Spinal cord (tissue), 10 donors: ENCODE data around the gene SPACDR. TPM values are rescaled to one million over a fixed set of nuclear protein-coding genes. Genes with fewer than 3 reads are reported as not detected.

ENCODE experiments used
- DNase-seq, 6 donors: peaks; one replicate each; pipeline versions ENCODE4 v3.0.0 to v3.0.0-alpha.2; 2013 to 2015; ENCODE audit warnings: low spot score in 6 of 6, low read depth in 4 of 6
- H3K27ac ChIP-seq: one replicate; pipeline ENCODE4 v1.5.1; 2013; ENCODE audit warnings: low read depth, low read length, control low read depth
- H3K27me3 ChIP-seq: one replicate; pipeline ENCODE4 v1.6.1; 2013; ENCODE audit warnings: low read length; ENCODE audit not compliant: control insufficient read depth, insufficient read depth
- H3K36me3 ChIP-seq: one replicate; pipeline ENCODE4 v1.6.1; 2013; ENCODE audit warnings: low read length; ENCODE audit not compliant: control insufficient read depth, insufficient read depth
- H3K4me1 ChIP-seq: one replicate; pipeline ENCODE4 v1.6.1; 2013; ENCODE audit warnings: low read length; ENCODE audit not compliant: control insufficient read depth, insufficient read depth
- H3K4me3 ChIP-seq: one replicate; pipeline ENCODE4 v1.5.1; 2013; ENCODE audit warnings: low read depth, low read length, control low read depth
- H3K9me3 ChIP-seq: one replicate; pipeline ENCODE4 v1.6.1; 2013; ENCODE audit warnings: low read length; ENCODE audit not compliant: control insufficient read depth, insufficient read depth
- WGBS: methylation state at CpG from one replicate; pipeline ENCODE4 v1.1.5; 2013; ENCODE audit warnings: missing lambda C conversion rate; ENCODE audit not compliant: insufficient coverage; 5-methylcytosine and 5-hydroxymethylcytosine counted together
- polyA plus RNA-seq, 2 donors: library from polyadenylated mRNA; unstranded; fragments of 120-200 nt; gene quantifications; one replicate each; pipeline ENCODE4 v1.2.1, GENCODE V29; 2013; ENCODE audit not compliant: insufficient read length in 2 of 2
- total RNA-seq, 2 donors: library from RNA; depleted of rRNA in 1 of 2; stranded (reverse); fragments of 120-200 nt in 1 of 2; fragments of >200 nt in 1 of 2; gene quantifications; one replicate each; pipeline versions ENCODE4 v1.2.3 to v1.2.4, GENCODE V29; 2013 to 2014
- donor health status: healthy.

Gene SPACDR
- total and polyA plus RNA-seq, 4 donors, result 2.0 to 12.0 (median 4.3) TPM

GRCh38 chr7:100419660-100420226, 44.3 kb downstream of the SPACDR start:
- no peaks in the 10 kb centered on the region for H3K9me3 ChIP-seq
- no peak overlapping the region for H3K4me3 ChIP-seq
- no peak for DNase-seq
- WGBS, result no CpG with 5 or more reads among the region's 1 CpG
- no peak overlapping the region for H3K27ac ChIP-seq
- H3K27me3 ChIP-seq, result no peaks in the 10 kb centered on the region
- H3K36me3 ChIP-seq, result no peaks in the 10 kb centered on the region
- no peaks in the 10 kb centered on the region for H3K4me1 ChIP-seq

- no CpG with 5 or more reads among the region's 1 CpG for WGBS
- Histone ChIP-seq H3K27ac (no peak overlapping the region), H3K36me3 (no peaks in the 10 kb centered on the region), H3K9me3 (no peaks in the 10 kb centered on the region), H3K4me1 (no peaks in the 10 kb centered on the region), H3K27me3 (no peaks in the 10 kb centered on the region), H3K4me3 (no peak overlapping the region)
- no peak for DNase-seq
Measured at GRCh38 chr7:100418930-100419659, 45.0 kb downstream of the SPACDR start.

GRCh38 chr7:100415448-100415847, 48.6 kb downstream of the SPACDR start:
- Histone ChIP-seq H3K4me1 (no peaks in the 10 kb centered on the region), H3K27ac (no peak overlapping the region), H3K9me3 (no peaks in the 10 kb centered on the region), H3K36me3 (no peaks in the 10 kb centered on the region), H3K27me3 (no peaks in the 10 kb centered on the region), H3K4me3 (no peak overlapping the region)
- 93% methylated on average over 3 of the region's 5 CpGs for WGBS
- DNase-seq, result no peak

- no peak for DNase-seq
- H3K4me3 ChIP-seq, result no peak overlapping the region
- H3K9me3 ChIP-seq, result no peaks in the 10 kb centered on the region
- no peak overlapping the region for H3K27ac ChIP-seq
- H3K4me1 ChIP-seq, result no peaks in the 10 kb centered on the region
- WGBS, result no CpG with 5 or more reads among the region's 1 CpG
- no peaks in the 10 kb centered on the region for H3K27me3 ChIP-seq
- H3K36me3 ChIP-seq, result no peaks in the 10 kb centered on the region
Measured at GRCh38 chr7:100413889-100414288, 50.2 kb downstream of the SPACDR start.

GRCh38 chr7:100413346-100413745, 50.7 kb downstream of the SPACDR start:
- no peaks in the 10 kb centered on the region for H3K27me3 ChIP-seq
- no peak overlapping the region for H3K4me3 ChIP-seq
- no peaks in the 10 kb centered on the region for H3K4me1 ChIP-seq
- no peaks in the 10 kb centered on the region for H3K9me3 ChIP-seq
- no peak for DNase-seq
- no peak overlapping the region for H3K27ac ChIP-seq
- no peaks in the 10 kb centered on the region for H3K36me3 ChIP-seq

- Histone ChIP-seq H3K27ac (no peak overlapping the region), H3K4me1 (no peaks in the 10 kb centered on the region), H3K4me3 (no peak overlapping the region), H3K9me3 (no peaks in the 10 kb centered on the region), H3K36me3 (no peaks in the 10 kb centered on the region), H3K27me3 (no peaks in the 10 kb centered on the region)
- WGBS, result 94% methylated on average over 2 of the region's 6 CpGs
- DNase-seq, result no peak
Measured at GRCh38 chr7:100411101-100411500, 53.0 kb downstream of the SPACDR start.

GRCh38 chr7:100407285-100408180, 56.5 kb downstream of the SPACDR start:
- 47% methylated on average over 8 of the region's 12 CpGs for WGBS
- no peaks in the 10 kb centered on the region for H3K27me3 ChIP-seq
- H3K4me1 ChIP-seq, result no peaks in the 10 kb centered on the region
- no peaks in the 10 kb centered on the region for H3K36me3 ChIP-seq
- H3K9me3 ChIP-seq, result no peaks in the 10 kb centered on the region
- no peak overlapping the region for H3K4me3 ChIP-seq
- DNase-seq, result peak in 4 of 6 donors; percentile 24 to 76 (median 51)
- no peak overlapping the region for H3K27ac ChIP-seq

GRCh38 chr7:100406767-100407166, 57.3 kb downstream of the SPACDR start:
- 49% methylated on average over 3 of the region's 6 CpGs for WGBS

More at GRCh38 chr7:100406767-100407166, 57.3 kb downstream of the SPACDR start:
- Histone ChIP-seq H3K4me3 (no peak overlapping the region), H3K9me3 (no peaks in the 10 kb centered on the region), H3K27ac (no peak overlapping the region), H3K36me3 (no peaks in the 10 kb centered on the region), H3K27me3 (no peaks in the 10 kb centered on the region), H3K4me1 (no peaks in the 10 kb centered on the region)
- no peak for DNase-seq
